ENCODE measurements around the gene ZNF432. TPM values are rescaled to one million over a fixed set of nuclear protein-coding genes. Genes with fewer than 3 reads are reported as not detected.

The ZNF432 gene
- 7.0 and 8.1 TPM in 2 replicates for total RNA-seq

DNA sequence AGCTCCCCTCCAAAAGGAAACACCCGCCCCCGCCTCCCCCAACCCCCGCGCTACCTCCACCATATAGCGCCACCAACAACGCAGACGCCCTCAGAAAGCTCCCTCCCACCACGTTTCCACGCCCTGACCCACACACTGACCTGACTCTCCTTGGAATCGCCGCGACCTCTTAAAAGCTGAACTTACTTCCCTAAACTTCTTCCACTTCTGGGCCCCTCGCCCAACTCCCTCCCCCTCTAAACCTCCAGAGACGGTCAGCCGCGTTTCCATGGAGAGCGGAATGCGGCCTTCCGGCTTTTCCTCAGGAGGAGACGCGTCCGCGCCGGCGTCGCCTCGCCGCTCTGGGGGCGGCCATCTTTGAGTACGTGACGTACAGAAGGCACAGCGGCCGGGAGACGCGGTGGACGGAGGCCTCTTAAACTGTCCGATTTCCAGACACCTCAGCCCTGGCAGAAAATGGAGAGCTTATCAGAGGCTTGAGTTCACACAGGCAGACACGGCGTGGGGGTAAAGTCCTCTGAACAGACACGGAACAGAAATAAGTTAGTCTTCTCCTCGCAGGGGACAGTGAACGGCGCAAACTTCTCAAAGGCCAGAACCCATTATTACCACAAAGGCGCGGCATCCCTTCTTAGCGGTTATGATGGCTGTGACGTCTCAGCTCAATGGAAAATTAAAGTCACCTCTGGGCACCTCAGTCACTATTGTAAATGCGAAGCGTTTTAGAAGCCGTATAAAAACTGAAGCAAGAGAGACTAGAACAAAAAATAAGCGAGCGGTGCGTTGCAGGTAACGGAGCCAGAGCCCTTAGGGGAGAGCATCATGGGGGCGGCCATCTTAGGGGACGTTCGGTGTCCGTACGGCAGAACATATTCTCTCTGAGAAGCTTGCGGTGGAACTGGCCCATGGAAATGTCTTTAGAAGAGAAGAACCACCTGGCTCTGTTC is at the start of gene ZNF432:
Gene ZNF432 (minus strand): TSS at position 284 of the 947 bp plus-strand sequence. CDS start 1,970 bp downstream, outside the sequence.

DNA sequence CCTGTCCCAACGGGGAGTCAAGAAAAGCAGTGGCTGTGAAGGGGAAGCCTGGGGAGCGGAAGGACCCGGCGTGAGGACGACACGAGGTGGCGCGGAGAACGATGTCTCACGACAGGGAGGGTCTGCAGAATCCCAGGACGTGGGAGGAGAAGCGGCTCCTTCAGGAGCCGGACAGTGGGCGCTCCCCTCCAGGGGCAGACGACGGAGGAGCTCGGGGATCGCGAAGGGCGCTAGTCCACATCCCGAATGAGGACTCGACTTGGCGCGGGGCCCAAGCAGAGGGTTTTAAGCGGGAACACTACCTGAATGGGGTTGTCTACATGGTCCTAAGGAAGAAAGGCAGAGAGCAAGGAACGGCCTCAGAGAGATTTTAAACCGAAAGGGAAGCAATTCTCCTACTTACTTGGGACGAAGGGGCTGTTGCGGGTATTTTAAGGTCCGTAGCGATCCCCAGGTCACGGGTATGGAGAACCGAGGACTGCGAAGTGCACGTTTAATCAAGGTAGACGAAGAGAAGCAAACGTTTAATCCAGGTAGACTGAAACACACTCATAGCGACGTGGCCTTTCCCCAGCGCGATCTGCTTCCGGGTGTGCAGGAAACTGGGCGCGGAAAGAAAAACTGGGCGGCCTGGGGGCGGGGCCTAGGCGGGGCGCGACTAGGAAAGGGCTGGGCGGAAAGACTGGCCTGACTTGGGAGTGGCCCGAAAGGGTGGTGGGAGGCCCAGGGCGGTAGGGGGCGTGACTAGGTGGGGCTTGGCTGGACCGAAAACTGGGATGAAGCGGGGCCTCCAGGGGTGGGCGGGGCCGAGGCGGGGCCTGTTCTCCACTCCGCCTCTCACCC is 46.8 kb upstream of the ZNF432 start, which contains the start of gene ZNF841:
Gene ZNF841 (minus strand): TSS at position 594 of the 843 bp plus-strand sequence. CDS start 10,964 bp downstream, outside the sequence.

DNA sequence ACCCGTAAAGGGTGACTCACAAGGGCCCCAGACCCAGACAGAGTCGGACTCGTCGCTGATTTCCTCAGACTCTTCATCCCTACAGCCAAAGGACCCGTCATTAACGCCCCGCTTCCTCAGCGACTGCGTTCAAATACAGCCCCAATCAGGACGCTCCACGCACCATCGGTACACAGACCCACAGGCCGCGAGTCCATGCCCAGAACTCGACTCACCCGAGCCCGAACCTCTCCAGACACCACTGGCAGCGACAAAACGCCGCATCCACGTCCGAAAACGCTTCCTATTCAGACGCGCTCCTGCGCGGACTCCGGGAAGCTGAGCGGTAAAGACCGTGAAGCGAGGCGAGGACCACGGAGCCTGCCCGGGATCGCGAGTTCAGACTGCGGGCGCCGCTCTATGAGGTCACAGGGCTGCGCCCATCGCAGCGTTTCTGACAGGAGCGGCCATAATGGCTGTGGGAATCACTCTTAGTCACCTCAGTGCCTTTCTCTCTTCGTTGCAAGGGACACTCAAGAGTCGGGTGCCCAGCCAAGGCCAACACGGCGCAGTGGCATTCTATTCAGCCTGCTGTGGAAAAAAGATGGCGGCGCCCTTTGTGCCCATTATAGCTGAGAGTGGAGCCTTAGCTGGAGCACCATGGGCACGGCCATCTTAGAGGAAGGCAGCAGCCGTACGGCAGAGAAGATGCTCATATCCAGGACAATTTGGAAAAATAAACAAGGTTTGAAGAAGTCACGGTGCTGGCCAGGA is 20.4 kb downstream of the ZNF432 start, which contains the start of gene ZNF614:
Gene ZNF614 (minus strand): TSS at position 353 of the 753 bp plus-strand sequence. CDS start 2,634 bp downstream, outside the sequence.

DNA sequence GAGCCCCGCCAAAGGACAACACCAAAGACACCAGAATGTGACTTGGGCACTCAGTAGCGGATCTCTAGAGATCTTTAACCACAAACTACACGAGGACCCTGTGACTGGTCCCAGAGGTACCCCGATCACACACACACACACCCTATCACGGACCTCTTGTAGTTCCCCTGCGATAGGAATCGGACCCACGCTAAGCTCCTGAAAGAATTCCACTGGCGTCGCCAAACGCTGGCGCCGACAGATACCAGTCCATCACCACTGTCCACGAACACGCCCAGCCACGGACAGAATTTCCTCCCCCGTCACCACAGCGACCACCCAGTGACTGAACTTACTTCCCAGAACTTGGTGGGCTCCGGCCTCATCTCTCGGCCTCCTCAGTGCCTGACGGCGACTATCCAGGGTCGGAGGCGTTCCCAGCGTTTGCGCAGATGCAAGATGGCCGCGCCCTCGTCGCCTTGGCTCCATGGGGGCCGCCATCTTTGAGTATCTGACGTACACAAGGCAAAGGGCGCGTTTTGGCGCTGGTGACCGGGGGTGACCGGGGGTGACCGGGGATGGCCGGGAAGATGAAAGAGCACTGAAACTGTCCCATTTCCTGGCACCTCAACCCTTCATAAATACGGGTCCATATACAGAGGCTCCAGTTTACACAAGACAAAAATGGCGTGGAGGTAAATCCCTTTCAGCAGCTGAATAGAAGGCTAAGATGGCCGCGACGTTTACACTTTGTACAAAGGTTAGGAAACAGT is 40.7 kb downstream of the ZNF432 start, which contains the start of gene ZNF615:
Gene ZNF615 (minus strand): TSS at position 406 of the 752 bp plus-strand sequence. CDS start 4,500 bp downstream, outside the sequence.

DNA sequence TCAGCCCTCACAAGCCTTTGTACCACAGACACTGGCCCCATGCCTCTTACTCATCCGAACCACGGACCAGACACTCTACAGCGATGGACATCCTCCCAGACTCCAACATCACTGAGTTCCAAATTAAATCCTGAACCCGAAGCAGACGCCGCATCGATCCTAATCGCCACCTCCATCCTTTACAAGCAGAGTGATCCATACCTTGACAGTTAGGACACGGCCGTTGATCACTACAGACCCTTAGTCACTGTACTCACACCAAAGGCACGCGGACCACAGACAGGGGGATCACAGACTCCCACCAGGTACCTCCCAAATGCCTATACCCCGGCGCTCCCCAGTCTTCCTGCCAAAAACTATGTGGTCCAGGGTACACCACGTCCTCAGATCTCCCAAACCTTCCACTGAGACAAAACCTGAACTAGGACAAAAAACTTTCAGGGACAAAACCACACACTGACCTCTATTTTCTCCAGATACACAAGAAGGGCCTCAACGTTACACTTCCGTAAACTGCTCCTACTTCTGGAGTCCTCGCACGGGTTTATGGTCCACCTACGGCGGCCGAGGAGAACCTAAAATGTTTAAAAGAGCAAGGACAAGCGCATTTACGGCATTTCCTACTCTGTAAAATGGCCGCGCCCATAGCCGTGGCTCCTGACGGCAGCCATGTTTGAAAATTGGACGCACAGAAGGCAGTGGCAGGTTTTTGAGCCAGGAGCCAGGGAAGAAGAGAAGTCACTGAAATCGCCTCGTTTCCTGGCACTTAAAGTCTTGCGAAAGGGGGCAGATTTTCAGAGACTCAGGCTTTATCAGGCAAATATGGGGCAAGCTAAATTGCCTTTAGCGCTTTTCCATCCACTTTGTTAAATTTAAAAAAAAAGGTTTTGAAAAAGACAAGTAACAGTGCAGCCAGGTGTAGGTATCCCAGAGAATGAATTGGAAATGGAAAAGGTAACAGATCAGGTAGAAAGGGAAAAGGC is 62.0 kb downstream of the ZNF432 start, which contains the start of gene ZNF350:
Gene ZNF350 (minus strand): TSS at position 532 of the 983 bp plus-strand sequence. CDS start 12,480 bp downstream, outside the sequence.

Other genes starting within 250 kb of the ZNF432 start
- 3.9 and 4.3 TPM in 2 replicates for gene ZNF577, start 160.9 kb downstream of the ZNF432 start, total RNA-seq
- gene ZNF649, start 143.8 kb downstream of the ZNF432 start, total RNA-seq: 7.0 and 8.1 TPM in 2 replicates
- gene ZNF613, start 121.4 kb downstream of the ZNF432 start, total RNA-seq: 5.8 and 6.7 TPM in 2 replicates
- 5.3 and 8.9 TPM in 2 replicates for gene ZNF350, start 62.0 kb downstream of the ZNF432 start, total RNA-seq
- 9.6 and 10.4 TPM in 2 replicates for gene ZNF615, start 40.6 kb downstream of the ZNF432 start, total RNA-seq
- 8.2 and 9.0 TPM in 2 replicates for gene ZNF614, start 20.5 kb downstream of the ZNF432 start, total RNA-seq
- gene ZNF841, start 46.9 kb upstream of the ZNF432 start, total RNA-seq: 32.4 and 34.7 TPM in 2 replicates
- gene ZNF616, start 91.1 kb upstream of the ZNF432 start, total RNA-seq: 7.5 and 15.3 TPM in 2 replicates
- 4.3 and 6.3 TPM in 2 replicates for gene ZNF836, start 122.8 kb upstream of the ZNF432 start, total RNA-seq
- gene PPP2R1A, start 141.2 kb upstream of the ZNF432 start, total RNA-seq: 175 and 233 TPM in 2 replicates
- gene ZNF766, start 220.7 kb upstream of the ZNF432 start, total RNA-seq: 10.6 and 16.8 TPM in 2 replicates
- 2.2 and 3.8 TPM in 2 replicates for gene ZNF480, start 248.3 kb upstream of the ZNF432 start, total RNA-seq

Data from tracheal epithelial cell (primary cell).